Lung microvascular endothelial cell (primary cell): ENCODE results near the gene HOXB3. TPM values are rescaled to one million over a fixed set of nuclear protein-coding genes. Genes with fewer than 3 reads are reported as not detected.

Source experiments
- DNase-seq, 2 donors: peaks; one replicate each; pipeline versions ENCODE4 v3.0.0 to v3.0.0-alpha.2; 2010; ENCODE audit warnings: low read depth in 2 of 2
- total RNA-seq: library from RNA; depleted of rRNA; stranded (reverse); fragments of >200 nt; gene quantifications from 2 replicates; pipeline ENCODE4 v1.2.1, GENCODE V29; 2014

Gene HOXB3
- total RNA-seq, 1 donor from 2014 or later, result 1.8 TPM

- DNase-seq, result no peak
Measured at GRCh38 chr17:48588074-48588415, 2.0 kb downstream of the HOXB3 start.

- peak in 1 of 2 donors; percentile 50 for DNase-seq
Measured at GRCh38 chr17:48587276-48588073, 2.6 kb downstream of the HOXB3 start.

GRCh38 chr17:48586355-48587258, 3.4 kb downstream of the HOXB3 start:
- no peak for DNase-seq

DNA sequence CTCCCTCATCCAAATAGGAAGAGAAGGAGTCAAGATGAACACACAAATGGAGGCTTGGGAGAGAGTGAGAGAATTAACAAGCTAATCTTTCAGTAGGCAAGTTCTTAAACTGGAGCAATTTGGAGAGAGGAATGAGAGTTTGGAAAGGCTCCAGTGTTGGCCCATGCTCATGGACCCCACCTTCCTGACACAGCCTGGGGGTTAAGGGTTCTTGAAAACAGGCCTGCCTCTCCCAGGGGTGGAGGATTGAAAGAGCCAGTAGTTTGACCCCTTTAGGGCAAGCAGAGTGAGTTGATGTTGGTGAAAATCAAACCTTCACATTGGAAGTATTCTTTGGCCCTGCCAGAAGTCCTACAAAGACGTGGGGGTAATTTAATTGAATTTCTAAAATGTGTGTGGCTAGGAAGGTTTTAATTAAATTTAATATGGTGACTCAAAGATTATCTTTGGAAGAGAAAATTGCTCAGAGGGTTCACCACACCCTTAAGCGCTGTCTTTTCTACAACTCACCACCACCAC, 5.8 kb downstream of the HOXB3 start:
- DNase-seq, result no peak

DNA sequence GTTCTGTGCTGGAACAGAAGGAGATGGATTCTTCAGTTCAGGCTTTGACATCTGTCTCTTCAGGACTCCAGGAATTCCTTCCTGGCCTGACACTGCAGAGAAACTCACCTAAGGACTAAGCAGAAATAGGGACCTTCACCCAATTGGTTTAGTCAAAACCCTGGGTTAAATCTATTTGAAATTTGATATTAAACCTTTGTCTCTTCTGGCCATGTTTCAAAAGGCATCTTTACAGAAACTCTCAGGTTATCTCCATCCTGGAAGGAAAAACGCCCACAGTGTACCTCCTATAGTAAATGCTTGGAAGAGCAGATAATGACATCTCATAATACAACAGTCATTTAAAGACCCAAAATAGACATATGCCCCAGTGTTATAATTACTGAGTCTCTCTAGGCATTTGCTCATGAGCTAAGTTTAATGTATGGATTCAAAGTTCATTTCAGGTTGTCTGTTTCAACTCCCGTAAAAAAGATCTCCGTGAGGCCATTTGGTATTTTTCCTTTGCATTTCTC, 6.3 kb downstream of the HOXB3 start:
- DNase-seq, result no peak

- DNase-seq, result no peak
Measured at GRCh38 chr17:48582750-48583069, 7.3 kb downstream of the HOXB3 start.

DNA sequence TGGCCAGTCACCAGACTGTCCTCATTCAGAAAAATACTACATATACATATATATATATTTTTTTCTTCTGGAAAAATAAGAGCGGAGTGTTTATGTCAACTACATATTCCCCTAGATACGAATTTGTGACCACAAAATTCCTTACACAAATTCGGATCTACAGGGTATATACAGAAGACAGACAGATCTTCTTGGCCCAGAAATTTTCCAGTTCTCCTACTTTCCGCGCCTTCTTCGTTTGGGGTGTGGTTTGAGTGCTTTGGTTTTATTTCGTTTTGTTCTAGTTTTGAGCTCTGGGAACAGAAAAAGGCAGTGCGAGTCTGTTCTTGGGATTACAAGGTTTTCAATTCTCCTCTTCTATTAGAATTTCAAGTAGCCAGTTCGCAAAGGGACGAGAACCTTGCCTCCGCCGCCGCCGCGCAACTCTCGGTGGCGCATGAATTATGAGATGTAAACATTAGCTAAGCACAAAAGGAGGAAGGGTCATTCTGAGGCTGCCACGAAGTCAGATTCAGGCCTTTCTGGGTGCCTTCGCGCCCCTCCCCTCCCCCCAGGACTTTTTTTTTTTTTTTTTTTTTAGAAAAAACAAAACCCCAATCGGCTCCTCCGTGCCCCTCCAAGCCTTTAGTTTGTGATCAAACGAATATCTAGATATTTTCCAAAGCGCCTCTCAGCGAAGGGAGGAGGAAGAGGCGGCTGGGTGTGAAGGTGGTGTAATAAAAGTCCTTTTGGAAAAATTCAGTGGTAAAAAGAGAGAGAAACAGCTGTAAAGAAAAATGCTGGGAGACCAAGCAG, 10.1 kb downstream of the HOXB3 start:
- DNase-seq, result no peak

DNA sequence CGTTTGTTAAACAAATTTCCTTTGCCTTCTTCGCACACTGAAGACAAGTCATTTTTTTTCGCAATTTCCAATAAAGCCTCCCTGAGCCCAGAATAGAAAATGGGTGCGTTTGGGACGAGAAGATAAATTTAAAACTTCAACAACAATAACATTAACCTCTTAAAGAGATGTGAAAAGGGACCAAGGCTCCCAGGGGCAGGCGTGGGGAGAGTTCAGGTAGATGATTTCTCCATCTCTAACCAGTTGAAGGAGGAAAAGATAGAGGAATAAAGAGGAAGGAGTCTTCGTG, 10.6 kb downstream of the HOXB3 start:
- no peak for DNase-seq

- peak; percentile 38 to 72 for DNase-seq
Measured at GRCh38 chr17:48578616-48579470, 11.2 kb downstream of the HOXB3 start.

- DNase-seq, result peak; percentile 88 to 90
Measured at GRCh38 chr17:48577946-48578615, 12.0 kb downstream of the HOXB3 start, which contains the start of gene HOXB4. TSS of gene HOXB4 (minus strand) at chr17:48578350. CDS start at chr17:48578319, 31 bp downstream.

DNA sequence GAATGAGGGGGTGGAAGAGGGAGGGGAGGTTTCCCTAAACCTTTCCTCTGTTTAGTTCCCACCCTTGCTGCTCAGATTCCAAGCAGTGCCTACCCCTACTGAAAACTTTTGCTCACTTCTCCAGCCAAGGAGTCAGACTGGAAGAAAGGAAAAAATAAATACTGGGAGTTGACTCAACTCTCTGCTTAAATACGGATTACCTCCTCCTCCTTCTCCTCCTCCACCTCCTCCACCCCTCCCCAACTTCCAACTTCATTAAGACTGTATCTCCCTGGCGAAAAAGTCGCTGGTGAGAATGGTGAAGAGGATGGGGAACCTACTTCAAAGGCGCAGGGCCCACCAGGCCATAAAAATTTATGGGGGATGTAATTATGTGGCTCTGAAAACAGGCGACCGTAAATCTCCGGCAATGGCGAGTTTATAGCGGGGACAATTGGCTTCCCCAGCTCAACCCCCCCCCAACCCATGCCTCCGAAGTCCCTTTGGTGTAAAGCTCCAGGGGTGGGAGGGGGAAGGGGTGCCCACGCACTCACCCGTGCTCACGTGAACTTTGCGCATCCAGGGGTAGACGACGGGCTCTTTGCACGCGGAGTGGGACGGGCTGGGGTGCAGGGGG, 12.6 kb downstream of the HOXB3 start:
- DNase-seq, result peak in 1 of 2 donors; percentile 28

DNA sequence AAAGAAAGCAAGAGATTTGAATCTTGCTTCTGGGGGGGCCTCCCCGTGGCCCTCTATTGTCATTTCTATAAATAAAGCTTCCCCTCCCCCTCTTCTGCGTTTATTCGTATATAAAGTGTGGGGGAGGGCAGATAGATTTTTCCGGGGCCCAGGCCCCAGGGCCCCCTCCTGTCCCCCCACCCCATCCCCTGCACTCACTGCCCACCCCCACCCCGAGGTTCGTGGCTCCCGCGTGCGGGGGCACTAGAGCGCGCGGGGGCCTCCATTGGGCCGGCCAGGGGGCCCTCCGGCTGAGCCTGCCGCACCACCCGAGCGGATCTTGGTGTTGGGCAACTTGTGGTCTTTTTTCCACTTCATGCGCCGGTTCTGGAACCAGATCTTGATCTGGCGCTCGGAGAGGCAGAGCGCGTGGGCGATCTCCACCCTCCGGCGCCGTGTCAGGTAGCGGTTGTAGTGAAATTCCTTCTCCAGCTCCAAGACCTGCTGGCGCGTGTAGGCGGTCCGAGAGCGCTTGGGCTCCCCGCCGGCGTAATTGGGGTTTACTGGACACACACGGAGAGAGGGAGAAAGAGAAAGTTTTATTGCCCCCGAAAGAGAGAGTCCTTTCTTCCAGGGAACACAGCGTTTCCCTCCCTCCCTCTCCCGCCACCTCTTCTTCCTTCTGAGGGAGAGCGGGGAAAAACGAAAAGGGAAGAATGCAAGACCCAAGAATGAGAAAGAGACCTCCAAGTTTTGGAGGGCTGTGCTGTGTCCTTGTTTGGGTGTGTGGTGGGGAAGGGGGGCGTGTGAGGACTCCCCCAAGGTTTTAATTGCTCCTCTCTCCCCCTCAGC, 13.3 kb downstream of the HOXB3 start:
- DNase-seq, result peak; percentile 45 to 54

- DNase-seq, result peak; percentile 46 to 48
Measured at GRCh38 chr17:48575673-48576478, 14.2 kb downstream of the HOXB3 start.

- no peak for DNase-seq
Measured at GRCh38 chr17:48575066-48575582, 14.9 kb downstream of the HOXB3 start.

DNA sequence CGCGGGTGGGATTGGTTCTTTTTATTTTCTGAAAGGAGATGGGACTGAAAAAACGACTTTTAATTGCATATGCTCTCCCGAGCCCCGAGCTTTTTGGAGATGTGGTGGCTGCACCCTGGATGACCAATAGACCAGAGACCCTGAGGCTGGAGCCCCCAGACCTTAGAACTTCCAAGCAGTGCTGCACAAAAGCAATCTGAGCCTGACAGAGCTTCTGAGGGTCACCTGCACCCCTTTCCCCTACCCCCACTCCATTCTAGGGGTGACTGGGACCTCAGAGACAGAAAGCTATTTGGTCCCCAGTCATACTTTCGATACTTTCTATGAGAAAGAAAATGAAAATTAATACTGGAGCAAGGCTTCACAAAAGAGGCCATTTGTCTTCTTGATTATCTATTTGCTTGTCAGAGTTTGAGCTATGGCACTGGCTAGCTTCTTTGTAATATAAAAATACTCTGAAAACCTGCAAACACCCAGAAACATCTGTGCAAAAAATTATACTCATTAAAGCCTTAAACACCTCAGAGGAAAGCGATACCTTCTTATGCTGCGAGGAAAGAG, 15.5 kb downstream of the HOXB3 start:
- DNase-seq, result no peak

- DNase-seq, result no peak
Measured at GRCh38 chr17:48571826-48572417, 18.1 kb downstream of the HOXB3 start.
